H1 (cell line): ENCODE results near the gene TAF6. TPM values are rescaled to one million over a fixed set of nuclear protein-coding genes. Genes with fewer than 3 reads are reported as not detected.

Source experiments
- CREB1 ChIP-seq: IDR thresholded peaks from 2 replicates; pipeline ENCODE4 v1.6.1; 2012; ENCODE audit warnings: inconsistent platforms
- POLR2A ChIP-seq, 2 experiments: IDR thresholded peaks; 1 replicate in 1 of 2; 2 replicates in 1 of 2; pipeline ENCODE4 v1.6.1; 2011; ENCODE audit warnings: low read depth in 2 of 2, low read length in 2 of 2, mild to moderate bottlenecking in 2 of 2; ENCODE audit errors: control extremely low read depth in 1 of 2
- POLR2AphosphoS5 ChIP-seq: IDR thresholded peaks from 2 replicates; pipeline ENCODE4 v1.6.1; 2011; ENCODE audit warnings: low read depth, low read length
- polyA plus RNA-seq, 7 experiments: library from polyadenylated mRNA; depleted of rRNA in 3 of 7; stranded (reverse) in 5 of 7; unstranded in 2 of 7; fragments of >200 nt in 5 of 7; fragments of 200-250 nt in 2 of 7; gene quantifications; 1 replicate in 5 of 7; 2 replicates in 1 of 7; 4 replicates in 1 of 7; pipeline versions ENCODE4 v1.2.1 to v1.2.3, GENCODE V29; 2011 to 2013; ENCODE audit warnings: missing spikeins in 2 of 7, mixed read lengths in 2 of 7
- total RNA-seq: library from RNA; stranded (reverse); fragmentation: NEBNext Ultra II Directional; extraction: Animal tissue kit (Norgen Biotek cat#: 25700); gene quantifications from 2 replicates; pipeline ENCODE4 v1.2.1, GENCODE V29; 2021
- TF ChIP-seq, protein P1 (sequence below): fragments of 300-600 bp; sonication (generic); IDR thresholded peaks from 2 replicates; pipeline ENCODE4 v1.7.1; 2012; ENCODE audit warnings: low read length, moderate library complexity, mild to moderate bottlenecking, inconsistent platforms; ENCODE audit not compliant: insufficient replicate concordance
- TF ChIP-seq, protein P2 (sequence below), 3 experiments: IDR thresholded peaks; 1 replicate in 2 of 3; 2 replicates in 1 of 3; pipeline versions ENCODE4 v1.5.1 to v1.6.1; 2011; ENCODE audit warnings: low read length in 3 of 3, mild to moderate bottlenecking in 3 of 3, inconsistent platforms in 2 of 3, low read depth in 1 of 3, moderate library complexity in 1 of 3; ENCODE audit not compliant: insufficient read depth in 1 of 3; ENCODE audit errors: control extremely low read depth in 1 of 3

TAF6 gene
- total and polyA plus RNA-seq, 2 of the 8 experiments (the other 6 are each of a cell fraction or from before 2014, with no cell fraction given) = 66.7 to 101 TPM

DNA sequence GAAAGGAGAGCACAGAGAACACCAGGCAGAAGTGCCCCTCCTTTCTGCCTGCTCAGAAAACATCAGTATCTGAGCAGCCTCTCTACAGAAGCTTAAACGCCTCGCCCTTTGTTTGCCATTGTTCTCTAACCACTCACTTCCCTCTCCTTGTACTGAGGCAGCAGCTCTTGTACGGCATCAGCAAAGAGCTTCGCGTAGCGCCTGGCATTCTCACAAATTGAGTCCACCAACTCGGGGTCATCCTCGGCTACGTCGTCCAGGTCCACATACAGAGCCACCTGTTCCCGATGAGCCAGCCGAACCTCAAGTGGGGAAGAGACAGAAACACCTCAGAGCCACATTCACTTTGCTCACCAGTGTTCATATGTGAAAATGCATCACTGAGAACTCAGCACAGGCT is 19.7 kb downstream of the TAF6 start (continued):
- TF ChIP-seq, protein P1, sequence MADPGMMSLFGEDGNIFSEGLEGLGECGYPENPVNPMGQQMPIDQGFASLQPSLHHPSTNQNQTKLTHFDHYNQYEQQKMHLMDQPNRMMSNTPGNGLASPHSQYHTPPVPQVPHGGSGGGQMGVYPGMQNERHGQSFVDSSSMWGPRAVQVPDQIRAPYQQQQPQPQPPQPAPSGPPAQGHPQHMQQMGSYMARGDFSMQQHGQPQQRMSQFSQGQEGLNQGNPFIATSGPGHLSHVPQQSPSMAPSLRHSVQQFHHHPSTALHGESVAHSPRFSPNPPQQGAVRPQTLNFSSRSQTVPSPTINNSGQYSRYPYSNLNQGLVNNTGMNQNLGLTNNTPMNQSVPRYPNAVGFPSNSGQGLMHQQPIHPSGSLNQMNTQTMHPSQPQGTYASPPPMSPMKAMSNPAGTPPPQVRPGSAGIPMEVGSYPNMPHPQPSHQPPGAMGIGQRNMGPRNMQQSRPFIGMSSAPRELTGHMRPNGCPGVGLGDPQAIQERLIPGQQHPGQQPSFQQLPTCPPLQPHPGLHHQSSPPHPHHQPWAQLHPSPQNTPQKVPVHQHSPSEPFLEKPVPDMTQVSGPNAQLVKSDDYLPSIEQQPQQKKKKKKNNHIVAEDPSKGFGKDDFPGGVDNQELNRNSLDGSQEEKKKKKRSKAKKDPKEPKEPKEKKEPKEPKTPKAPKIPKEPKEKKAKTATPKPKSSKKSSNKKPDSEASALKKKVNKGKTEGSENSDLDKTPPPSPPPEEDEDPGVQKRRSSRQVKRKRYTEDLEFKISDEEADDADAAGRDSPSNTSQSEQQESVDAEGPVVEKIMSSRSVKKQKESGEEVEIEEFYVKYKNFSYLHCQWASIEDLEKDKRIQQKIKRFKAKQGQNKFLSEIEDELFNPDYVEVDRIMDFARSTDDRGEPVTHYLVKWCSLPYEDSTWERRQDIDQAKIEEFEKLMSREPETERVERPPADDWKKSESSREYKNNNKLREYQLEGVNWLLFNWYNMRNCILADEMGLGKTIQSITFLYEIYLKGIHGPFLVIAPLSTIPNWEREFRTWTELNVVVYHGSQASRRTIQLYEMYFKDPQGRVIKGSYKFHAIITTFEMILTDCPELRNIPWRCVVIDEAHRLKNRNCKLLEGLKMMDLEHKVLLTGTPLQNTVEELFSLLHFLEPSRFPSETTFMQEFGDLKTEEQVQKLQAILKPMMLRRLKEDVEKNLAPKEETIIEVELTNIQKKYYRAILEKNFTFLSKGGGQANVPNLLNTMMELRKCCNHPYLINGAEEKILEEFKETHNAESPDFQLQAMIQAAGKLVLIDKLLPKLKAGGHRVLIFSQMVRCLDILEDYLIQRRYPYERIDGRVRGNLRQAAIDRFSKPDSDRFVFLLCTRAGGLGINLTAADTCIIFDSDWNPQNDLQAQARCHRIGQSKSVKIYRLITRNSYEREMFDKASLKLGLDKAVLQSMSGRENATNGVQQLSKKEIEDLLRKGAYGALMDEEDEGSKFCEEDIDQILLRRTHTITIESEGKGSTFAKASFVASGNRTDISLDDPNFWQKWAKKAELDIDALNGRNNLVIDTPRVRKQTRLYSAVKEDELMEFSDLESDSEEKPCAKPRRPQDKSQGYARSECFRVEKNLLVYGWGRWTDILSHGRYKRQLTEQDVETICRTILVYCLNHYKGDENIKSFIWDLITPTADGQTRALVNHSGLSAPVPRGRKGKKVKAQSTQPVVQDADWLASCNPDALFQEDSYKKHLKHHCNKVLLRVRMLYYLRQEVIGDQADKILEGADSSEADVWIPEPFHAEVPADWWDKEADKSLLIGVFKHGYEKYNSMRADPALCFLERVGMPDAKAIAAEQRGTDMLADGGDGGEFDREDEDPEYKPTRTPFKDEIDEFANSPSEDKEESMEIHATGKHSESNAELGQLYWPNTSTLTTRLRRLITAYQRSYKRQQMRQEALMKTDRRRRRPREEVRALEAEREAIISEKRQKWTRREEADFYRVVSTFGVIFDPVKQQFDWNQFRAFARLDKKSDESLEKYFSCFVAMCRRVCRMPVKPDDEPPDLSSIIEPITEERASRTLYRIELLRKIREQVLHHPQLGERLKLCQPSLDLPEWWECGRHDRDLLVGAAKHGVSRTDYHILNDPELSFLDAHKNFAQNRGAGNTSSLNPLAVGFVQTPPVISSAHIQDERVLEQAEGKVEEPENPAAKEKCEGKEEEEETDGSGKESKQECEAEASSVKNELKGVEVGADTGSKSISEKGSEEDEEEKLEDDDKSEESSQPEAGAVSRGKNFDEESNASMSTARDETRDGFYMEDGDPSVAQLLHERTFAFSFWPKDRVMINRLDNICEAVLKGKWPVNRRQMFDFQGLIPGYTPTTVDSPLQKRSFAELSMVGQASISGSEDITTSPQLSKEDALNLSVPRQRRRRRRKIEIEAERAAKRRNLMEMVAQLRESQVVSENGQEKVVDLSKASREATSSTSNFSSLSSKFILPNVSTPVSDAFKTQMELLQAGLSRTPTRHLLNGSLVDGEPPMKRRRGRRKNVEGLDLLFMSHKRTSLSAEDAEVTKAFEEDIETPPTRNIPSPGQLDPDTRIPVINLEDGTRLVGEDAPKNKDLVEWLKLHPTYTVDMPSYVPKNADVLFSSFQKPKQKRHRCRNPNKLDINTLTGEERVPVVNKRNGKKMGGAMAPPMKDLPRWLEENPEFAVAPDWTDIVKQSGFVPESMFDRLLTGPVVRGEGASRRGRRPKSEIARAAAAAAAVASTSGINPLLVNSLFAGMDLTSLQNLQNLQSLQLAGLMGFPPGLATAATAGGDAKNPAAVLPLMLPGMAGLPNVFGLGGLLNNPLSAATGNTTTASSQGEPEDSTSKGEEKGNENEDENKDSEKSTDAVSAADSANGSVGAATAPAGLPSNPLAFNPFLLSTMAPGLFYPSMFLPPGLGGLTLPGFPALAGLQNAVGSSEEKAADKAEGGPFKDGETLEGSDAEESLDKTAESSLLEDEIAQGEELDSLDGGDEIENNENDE = no peak
- TF ChIP-seq CREB1 = no peak
- TF ChIP-seq POLR2A (IDR thresholded peaks at IDR 0.05; ENCODE audit: control extremely low read depth in 1 of 2, low read depth in 2 of 2, low read length in 2 of 2) = peak in 1 of 2 experiments; percentile 65; a peak in 1 of 3 replicates
- TF ChIP-seq, protein P2, sequence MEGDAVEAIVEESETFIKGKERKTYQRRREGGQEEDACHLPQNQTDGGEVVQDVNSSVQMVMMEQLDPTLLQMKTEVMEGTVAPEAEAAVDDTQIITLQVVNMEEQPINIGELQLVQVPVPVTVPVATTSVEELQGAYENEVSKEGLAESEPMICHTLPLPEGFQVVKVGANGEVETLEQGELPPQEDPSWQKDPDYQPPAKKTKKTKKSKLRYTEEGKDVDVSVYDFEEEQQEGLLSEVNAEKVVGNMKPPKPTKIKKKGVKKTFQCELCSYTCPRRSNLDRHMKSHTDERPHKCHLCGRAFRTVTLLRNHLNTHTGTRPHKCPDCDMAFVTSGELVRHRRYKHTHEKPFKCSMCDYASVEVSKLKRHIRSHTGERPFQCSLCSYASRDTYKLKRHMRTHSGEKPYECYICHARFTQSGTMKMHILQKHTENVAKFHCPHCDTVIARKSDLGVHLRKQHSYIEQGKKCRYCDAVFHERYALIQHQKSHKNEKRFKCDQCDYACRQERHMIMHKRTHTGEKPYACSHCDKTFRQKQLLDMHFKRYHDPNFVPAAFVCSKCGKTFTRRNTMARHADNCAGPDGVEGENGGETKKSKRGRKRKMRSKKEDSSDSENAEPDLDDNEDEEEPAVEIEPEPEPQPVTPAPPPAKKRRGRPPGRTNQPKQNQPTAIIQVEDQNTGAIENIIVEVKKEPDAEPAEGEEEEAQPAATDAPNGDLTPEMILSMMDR (IDR thresholded peaks at IDR 0.05; ENCODE audit: control extremely low read depth in 1 of 3, insufficient read depth in 1 of 3, low read depth in 1 of 3, low read length in 3 of 3) = no peak
- TF ChIP-seq POLR2AphosphoS5 = peak; percentile 80
